CD4-positive, alpha-beta T cell treated with Interleukin-4 for 4 hours (primary cell): Measurements from ENCODE around the gene NEDD9.

ENCODE experiments used
- DNase-seq: peaks from one replicate; pipeline ENCODE4 v3.0.0-alpha.2; 2020

Gene NEDD9

GRCh38 chr6:11233673-11234573 lies 1.5 kb upstream of the NEDD9 start:
- no peak for DNase-seq

- no peak for DNase-seq
These were observed 530 bp upstream of the NEDD9 start for GRCh38 chr6:11232770-11233626.

GRCh38 chr6:11231564-11232192 lies 790 bp downstream of the NEDD9 start:
- no peak for DNase-seq

GRCh38 chr6:11231108-11231463 lies 1.4 kb downstream of the NEDD9 start:
- DNase-seq: no peak

- DNase-seq: no peak
These were observed 2.0 kb downstream of the NEDD9 start for GRCh38 chr6:11230158-11231107.

GRCh38 chr6:11229655-11230046 lies 2.8 kb downstream of the NEDD9 start:
- no peak for DNase-seq

GRCh38 chr6:11228935-11229654 lies 3.4 kb downstream of the NEDD9 start:
- no peak for DNase-seq

GRCh38 chr6:11227698-11228097 lies 4.8 kb downstream of the NEDD9 start:
- DNase-seq: no peak

- DNase-seq: no peak
These were observed 6.5 kb downstream of the NEDD9 start for GRCh38 chr6:11226005-11226404.

GRCh38 chr6:11224966-11225463 lies 7.5 kb downstream of the NEDD9 start:
- peak; percentile 28 for DNase-seq

- DNase-seq: peak; percentile 68
These were observed 8.1 kb downstream of the NEDD9 start for GRCh38 chr6:11224252-11224965.

- DNase-seq: no peak
These were observed 9.1 kb downstream of the NEDD9 start for GRCh38 chr6:11223286-11223864.

- no peak for DNase-seq
These were observed 9.8 kb downstream of the NEDD9 start for GRCh38 chr6:11222385-11223277.

- DNase-seq: no peak
These were observed 10.7 kb downstream of the NEDD9 start for GRCh38 chr6:11221623-11222384.

GRCh38 chr6:11219400-11219834 lies 13.1 kb downstream of the NEDD9 start:
- DNase-seq: no peak

- DNase-seq: no peak
These were observed 13.7 kb downstream of the NEDD9 start for GRCh38 chr6:11218538-11219399.

- DNase-seq: no peak
These were observed 14.4 kb downstream of the NEDD9 start for GRCh38 chr6:11218102-11218442.
